Stimulated activated effector memory CD8-positive, alpha-beta T cell treated with anti-CD3 and anti-CD28 coated beads, Interleukin-12 subunit alpha, Interleukin-12 subunit beta, amount 100 ng/mL, for 72 hours (primary cell): ENCODE measurements around the gene CEMIP.

Source experiments
- ATAC-seq: fragments of 150-1000 bp; cut with Tn5 transposase; 2 replicates; pipeline ENCODE4 v1.10.0; 2021
- DNase-seq, 2 donors: peaks; one replicate each; pipeline ENCODE4 v3.0.0; 2021 to 2022; ENCODE audit warnings: low spot score in 2 of 2
- H3K27ac Mint-ChIP-seq: one replicate; pipeline ENCODE4 v1.8.0; 2022; ENCODE audit warnings: mild to moderate bottlenecking, mixed read lengths
- H3K36me3 Mint-ChIP-seq: one replicate; pipeline ENCODE4 v1.8.0; 2022; ENCODE audit warnings: mild to moderate bottlenecking, mixed read lengths
- H3K4me1 Mint-ChIP-seq: one replicate; pipeline ENCODE4 v1.8.0; 2022; ENCODE audit warnings: mixed read lengths
- H3K4me3 Mint-ChIP-seq: one replicate; pipeline ENCODE4 v1.8.0; 2022; ENCODE audit warnings: mild to moderate bottlenecking, mixed read lengths
- H3K9me3 Mint-ChIP-seq: one replicate; pipeline ENCODE4 v1.8.0; 2022; ENCODE audit warnings: mixed read lengths

CEMIP gene

DNA sequence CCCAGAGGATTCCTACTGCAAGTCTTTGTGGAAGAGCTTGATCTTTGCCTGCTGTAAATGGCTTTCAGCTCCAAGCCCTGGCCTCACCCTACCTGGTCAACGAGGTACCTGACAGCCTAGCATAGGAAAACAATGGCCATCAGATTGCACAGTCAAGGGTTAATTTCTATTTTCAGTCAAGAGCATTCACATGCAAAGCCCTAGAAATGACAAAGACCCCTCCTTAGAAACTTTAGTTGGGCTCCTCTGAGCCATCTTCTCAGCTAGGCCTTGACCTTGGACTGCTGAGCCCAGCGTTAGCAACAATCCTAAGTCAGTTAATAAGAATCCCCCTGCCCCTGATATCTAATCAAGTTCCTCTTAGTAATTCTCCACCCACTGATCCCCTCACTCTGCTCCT is 192.0 kb downstream of the CEMIP start:
- ATAC-seq (no peak), DNase-seq (no peak)
- no peak overlapping the region for H3K4me3 Mint-ChIP-seq
- peaks cover 64% of the 10 kb centered on the region for H3K36me3 Mint-ChIP-seq
- no peak overlapping the region for H3K27ac Mint-ChIP-seq
- no peaks in the 10 kb centered on the region for H3K9me3 Mint-ChIP-seq
- peaks cover 13% of the 10 kb centered on the region for H3K4me1 Mint-ChIP-seq

DNA sequence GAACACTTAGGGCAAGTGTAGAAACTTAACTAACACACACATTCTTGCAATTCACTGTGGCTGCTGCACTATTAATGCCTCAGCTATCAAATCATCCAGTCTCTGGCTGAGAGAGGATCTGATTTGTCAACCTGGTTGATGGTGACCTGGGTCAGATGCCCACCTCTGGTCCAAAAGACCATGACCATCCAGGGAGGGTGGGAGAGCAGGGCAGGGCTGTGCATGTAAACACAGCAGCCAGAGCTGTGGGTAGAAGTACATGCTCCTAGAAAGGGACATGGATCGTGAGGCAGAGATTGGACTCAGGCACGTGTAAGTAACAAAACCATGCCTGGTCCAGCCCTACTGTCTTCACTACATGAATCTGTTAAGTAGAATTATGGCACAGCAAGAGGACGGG is 193.1 kb downstream of the CEMIP start:
- no peak for ATAC-seq
- H3K4me1 Mint-ChIP-seq: peaks cover 21% of the 10 kb centered on the region
- H3K4me3 Mint-ChIP-seq: no peak overlapping the region
- H3K36me3 Mint-ChIP-seq: peaks cover 64% of the 10 kb centered on the region
- DNase-seq: no peak
- H3K9me3 Mint-ChIP-seq: no peaks in the 10 kb centered on the region
- peak overlapping the region; percentile 52 for H3K27ac Mint-ChIP-seq

DNA sequence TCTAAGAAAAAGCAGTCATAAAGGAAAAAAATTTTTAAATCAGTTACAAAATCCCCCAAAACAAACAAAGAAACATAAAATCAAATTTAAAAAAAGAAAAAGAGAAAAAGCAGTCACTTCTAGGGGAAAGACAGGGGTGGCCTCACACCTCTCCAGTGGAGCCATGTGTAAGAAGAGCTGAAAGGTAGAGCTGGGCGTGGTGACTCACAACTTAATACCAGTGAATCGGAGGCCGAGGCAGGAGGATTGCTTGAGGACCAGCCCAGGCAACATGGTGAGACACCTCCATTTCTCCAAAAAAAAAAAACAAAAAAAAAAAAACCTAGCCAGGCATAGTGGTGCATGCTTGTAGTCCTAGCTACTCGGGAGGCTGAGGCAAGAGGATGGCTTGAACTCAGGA is 195.7 kb downstream of the CEMIP start:
- Mint-ChIP-seq H3K36me3 (peaks cover 72% of the 10 kb centered on the region), H3K4me1 (peaks cover 43% of the 10 kb centered on the region), H3K9me3 (no peaks in the 10 kb centered on the region), H3K4me3 (no peak overlapping the region), H3K27ac (no peak overlapping the region)
- no peak for DNase-seq
- ATAC-seq: peak; percentile 44

DNA sequence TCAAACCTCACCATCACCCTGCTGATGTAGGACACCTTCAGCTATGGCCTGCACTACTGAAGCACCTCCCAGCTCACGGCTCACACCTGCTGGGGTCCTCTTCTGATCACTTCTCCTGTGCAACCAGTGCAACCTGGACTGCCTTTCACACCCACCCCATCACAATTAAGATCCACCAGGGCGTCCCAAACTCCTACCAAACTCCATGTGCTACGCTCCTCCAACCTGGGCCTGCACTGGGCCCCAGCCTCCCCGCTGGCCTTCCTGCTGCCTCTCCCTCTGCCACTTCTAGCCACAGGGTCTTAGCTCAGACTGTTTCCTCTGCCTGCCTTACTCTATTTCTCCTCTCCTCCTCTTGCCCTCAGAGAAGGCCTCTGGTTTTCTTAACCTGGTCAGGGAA is 197.7 kb downstream of the CEMIP start:
- Mint-ChIP-seq H3K4me1 (peaks cover 43% of the 10 kb centered on the region), H3K36me3 (peaks cover 77% of the 10 kb centered on the region), H3K27ac (peak overlapping the region; percentile 67), H3K4me3 (no peak overlapping the region), H3K9me3 (no peaks in the 10 kb centered on the region)
- DNase-seq (no peak), ATAC-seq (no peak)

DNA sequence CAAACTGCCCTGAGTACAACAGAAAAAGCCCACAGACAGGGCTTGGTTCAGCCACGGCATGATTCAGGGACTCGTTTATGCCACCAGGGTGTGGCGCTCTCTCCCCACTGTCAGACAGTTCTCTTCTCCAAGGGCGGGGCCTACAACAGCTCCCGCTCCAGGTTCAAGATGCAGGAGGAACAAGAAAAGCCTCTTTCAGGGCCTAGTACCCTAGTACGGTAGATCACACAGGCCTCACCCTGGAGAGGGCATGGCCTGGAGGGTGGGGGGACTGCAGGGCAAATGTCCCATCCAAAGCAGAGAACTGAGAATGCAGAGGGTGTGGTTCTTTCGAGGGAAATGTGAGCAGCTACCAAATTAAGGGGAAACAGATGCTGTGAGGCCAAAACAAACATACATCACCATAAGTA is 198.5 kb downstream of the CEMIP start:
- Mint-ChIP-seq H3K9me3 (no peaks in the 10 kb centered on the region), H3K4me1 (peaks cover 50% of the 10 kb centered on the region), H3K36me3 (peaks cover 77% of the 10 kb centered on the region), H3K4me3 (no peak overlapping the region), H3K27ac (peak overlapping the region; percentile 67)
- ATAC-seq: peak; percentile 64
- no peak for DNase-seq

DNA sequence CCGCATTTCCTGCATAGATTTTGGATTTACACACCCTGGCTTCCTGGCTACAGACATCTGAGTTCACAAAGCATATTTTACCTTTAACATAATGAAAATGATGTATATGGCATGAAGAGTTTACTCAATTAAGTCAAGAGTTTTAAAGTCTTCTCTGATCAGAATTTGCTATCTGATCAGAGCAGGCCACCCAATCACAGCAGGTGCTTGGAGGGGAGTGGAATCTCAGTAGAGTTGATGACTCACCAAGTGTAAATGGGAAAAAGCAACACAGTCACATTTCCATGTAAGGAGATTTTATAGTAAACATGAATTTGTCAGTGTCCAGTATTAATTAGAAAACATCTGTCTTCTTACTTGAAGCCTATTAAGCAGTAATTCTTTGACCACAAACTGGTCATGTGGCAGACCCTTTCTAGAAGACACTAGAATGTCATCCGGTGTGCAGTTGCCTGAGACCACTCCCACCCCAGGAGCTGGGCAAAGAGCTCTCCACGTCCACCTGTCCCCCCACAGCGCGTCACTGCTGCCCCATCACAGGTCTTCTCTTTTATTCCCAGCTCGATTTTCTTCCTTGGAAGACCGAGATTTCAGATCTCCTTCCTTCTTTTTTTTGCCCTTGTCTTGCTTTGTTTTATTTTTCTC is 199.6 kb downstream of the CEMIP start:
- DNase-seq (no peak), ATAC-seq (no peak)
- peaks cover 56% of the 10 kb centered on the region for H3K4me1 Mint-ChIP-seq
- H3K36me3 Mint-ChIP-seq: peaks cover 75% of the 10 kb centered on the region
- peak overlapping the region; percentile 67 for H3K27ac Mint-ChIP-seq
- H3K9me3 Mint-ChIP-seq: no peaks in the 10 kb centered on the region
- H3K4me3 Mint-ChIP-seq: no peak overlapping the region

DNA sequence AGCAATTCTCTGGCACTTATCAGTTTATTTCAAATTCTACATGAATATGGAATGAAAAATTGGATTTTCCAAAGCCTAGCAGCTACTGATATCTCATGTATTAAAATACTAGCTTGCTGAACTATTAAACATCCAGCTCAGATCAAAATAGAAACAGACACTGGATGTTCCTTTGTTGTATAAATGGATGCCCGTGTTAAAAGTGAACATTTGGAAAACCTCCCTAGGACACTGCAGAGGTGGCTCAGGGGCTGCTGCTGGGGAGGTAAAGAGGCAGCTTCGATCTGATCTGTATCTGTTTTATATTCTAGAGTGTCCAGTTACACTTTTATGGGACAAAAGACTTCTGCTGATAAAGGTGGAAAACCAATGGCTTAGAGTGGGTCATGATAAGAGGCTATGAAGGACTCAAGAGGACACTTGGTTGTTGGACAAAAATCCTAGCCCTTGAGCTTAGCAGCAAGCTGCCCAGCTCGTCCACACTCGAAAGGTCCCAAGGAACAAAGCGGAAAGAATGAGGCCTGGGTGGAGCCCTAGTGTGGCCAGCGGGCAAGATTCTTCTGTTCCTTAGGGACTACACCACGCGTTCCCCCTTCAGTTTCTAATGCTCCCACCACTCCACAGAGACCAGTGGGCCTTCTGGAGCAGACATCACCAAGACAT is 200.5 kb downstream of the CEMIP start:
- Mint-ChIP-seq H3K36me3 (peaks cover 73% of the 10 kb centered on the region), H3K4me1 (peaks cover 59% of the 10 kb centered on the region)
- ATAC-seq: no peak

DNA sequence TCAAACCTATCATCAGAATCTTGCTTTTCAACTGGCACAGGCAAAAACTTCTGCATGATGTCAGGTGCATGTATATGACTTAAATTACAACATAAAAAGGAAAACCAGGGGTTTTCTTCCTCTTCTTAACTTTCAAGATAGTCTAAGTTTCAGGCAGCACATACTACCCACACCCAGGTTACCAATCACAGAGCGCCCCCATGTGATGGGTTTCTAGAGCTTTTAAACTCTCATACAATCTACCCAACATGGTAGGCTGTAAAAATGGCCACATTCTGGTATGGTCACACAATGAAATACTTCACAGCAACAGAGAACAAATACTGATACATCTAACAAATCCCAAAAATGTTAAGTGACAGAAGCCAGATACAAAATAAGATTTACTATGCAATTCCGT is 203.0 kb downstream of the CEMIP start:
- ATAC-seq: no peak
- H3K4me1 Mint-ChIP-seq: peaks cover 68% of the 10 kb centered on the region
- peak overlapping the region; percentile 3 for H3K27ac Mint-ChIP-seq
- peaks cover 78% of the 10 kb centered on the region for H3K36me3 Mint-ChIP-seq
- H3K4me3 Mint-ChIP-seq: no peak overlapping the region
- no peaks in the 10 kb centered on the region for H3K9me3 Mint-ChIP-seq
- no peak for DNase-seq

More for the DNA sequence above, 200.5 kb downstream of the CEMIP start:
- H3K27ac Mint-ChIP-seq: peak overlapping the region; percentile 67
- no peak overlapping the region for H3K4me3 Mint-ChIP-seq
- H3K9me3 Mint-ChIP-seq: no peaks in the 10 kb centered on the region
- DNase-seq: no peak

DNA sequence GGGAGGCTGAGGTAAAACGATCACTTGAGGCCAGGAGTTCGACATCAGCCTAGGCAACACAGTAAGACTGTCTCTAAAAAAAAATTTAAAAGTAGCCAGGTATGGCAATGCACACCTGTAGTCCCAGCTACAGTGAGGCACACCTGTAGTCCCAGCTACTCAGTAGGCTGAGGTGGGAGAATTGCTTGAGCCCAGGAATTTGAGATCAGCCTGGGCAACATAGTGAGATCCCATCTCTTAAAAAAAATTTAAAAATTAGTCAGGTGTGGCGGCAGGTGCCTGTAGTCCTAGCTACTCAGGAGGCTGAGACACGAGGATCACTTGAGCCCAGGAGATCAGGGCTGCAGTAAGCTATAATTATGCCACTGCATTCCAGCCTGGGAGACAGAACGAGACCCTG is 203.7 kb downstream of the CEMIP start:
- Mint-ChIP-seq H3K27ac (peak overlapping the region; percentile 3), H3K4me3 (no peak overlapping the region), H3K4me1 (peaks cover 64% of the 10 kb centered on the region), H3K36me3 (peaks cover 74% of the 10 kb centered on the region), H3K9me3 (no peaks in the 10 kb centered on the region)
- DNase-seq: no peak
- no peak for ATAC-seq

DNA sequence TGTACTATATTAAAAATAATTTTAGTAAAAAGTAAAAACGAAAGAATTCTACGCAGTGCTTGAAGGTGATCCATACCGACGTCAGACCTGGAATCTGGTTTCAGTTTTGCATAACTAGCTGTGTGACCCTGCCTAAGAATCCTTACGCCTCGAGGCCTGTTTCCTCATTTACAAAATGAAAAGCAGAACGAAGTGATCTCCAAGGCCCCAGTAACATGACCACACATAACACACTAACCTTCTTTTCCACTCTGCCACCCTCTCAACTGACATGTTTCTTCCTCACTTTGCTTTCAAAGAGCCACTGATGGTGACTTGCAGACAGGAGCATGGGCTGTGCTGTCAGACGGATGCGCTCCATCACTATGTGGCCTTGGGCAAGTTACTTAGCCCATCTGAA is 205.7 kb downstream of the CEMIP start:
- Mint-ChIP-seq H3K4me1 (peaks cover 67% of the 10 kb centered on the region), H3K36me3 (peaks cover 66% of the 10 kb centered on the region), H3K9me3 (no peaks in the 10 kb centered on the region), H3K27ac (no peak overlapping the region), H3K4me3 (no peak overlapping the region)
- DNase-seq (no peak), ATAC-seq (no peak)

DNA sequence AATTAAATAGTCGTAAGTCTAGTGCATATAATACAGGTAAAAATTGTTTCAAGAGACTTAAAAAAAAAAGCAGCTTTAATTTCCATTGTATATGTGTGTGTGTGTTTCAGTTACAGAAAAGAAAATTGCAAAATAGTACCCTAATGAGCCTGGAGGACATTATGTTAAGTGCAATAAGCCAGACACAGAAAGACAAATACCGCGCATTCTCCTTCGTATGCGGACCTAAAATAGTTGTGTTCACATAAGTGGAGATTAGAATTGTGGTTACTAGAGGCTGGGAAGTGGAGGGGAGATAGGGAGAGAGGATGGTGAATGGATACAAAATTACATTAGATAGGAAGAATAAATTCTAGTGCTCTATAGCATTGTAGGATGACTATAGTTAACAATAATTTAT is 206.8 kb downstream of the CEMIP start:
- Mint-ChIP-seq H3K36me3 (peaks cover 55% of the 10 kb centered on the region), H3K4me1 (peaks cover 68% of the 10 kb centered on the region), H3K4me3 (no peak overlapping the region), H3K9me3 (no peaks in the 10 kb centered on the region), H3K27ac (peak overlapping the region; percentile 26)
- DNase-seq (no peak), ATAC-seq (no peak)

DNA sequence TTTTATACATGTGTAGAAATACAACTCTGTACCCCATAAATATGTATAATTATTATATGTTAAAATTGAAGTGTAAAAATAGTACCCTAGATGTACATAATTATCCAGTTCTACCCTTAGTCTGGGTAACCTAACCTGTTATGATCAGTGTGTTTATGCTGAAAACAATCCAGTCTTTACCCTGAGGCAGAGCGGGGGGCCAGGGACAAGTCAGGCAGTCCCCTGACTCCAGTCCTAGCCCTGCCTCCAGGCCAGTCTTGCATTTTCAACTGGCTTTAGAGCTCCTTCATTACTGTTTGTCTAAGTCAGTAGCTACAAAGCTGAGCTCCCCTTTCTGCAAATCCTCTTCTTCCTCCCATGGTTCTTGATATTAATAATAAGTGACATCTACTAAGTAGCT is 207.3 kb downstream of the CEMIP start:
- Mint-ChIP-seq H3K36me3 (peaks cover 50% of the 10 kb centered on the region), H3K4me1 (peaks cover 73% of the 10 kb centered on the region), H3K9me3 (no peaks in the 10 kb centered on the region), H3K27ac (peak overlapping the region; percentile 26), H3K4me3 (no peak overlapping the region)
- DNase-seq (no peak), ATAC-seq (no peak)

DNA sequence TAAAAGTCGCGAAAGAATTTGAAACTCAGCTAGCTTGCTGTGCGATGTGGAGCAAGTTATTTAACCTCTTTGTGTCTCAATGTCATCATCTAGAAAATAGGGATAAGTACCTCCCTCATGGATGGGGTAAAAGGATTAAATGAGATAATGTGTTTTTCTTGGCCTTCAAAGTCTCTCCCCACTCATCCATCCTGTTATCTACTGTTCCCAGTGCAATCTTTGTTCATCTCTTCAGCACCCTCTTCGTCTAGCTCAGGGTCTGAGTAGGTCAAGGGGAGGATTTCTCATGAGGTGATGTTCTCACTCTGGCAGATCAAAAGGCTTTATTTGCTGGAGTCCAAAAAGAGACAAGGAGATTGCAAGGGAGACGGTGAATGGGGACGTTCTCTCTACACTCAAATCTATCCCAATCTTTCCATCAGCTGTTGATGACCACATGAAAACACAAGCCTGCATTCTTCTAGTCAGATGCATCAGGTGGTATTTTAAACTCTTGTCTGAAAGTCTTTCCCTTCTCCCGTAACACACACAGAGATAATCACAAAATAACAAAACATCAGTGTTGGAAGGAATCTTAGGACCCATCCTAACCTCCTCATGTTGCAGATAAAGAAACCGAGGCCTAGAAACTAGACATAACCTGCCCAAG is 209.1 kb downstream of the CEMIP start:
- H3K27ac Mint-ChIP-seq: peak overlapping the region; percentile 96
- ATAC-seq: no peak
- DNase-seq: no peak
- peaks cover 34% of the 10 kb centered on the region for H3K36me3 Mint-ChIP-seq
- H3K4me1 Mint-ChIP-seq: peaks cover 64% of the 10 kb centered on the region
- H3K4me3 Mint-ChIP-seq: peak overlapping the region; percentile 97
- no peaks in the 10 kb centered on the region for H3K9me3 Mint-ChIP-seq

DNA sequence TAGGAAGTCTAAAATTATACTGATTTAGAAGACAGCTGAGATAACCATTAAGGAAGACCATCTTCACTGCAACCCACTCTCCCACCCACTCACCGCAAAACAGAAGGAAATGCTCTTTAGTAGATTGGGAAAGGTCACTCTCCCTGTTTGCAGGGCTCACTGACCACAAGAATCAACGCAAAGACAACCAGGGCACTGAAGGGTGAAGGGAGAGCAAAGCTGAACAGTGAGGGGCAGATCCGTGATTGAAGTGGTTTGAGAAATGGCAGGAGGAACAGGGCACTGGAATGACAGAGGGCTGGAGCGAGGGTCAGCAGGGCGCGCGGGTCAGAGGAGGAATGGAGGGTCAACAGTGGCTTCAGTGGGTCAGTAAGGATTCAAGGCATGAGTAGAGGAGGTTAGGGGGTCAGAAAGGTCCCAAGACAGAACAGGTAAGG is 209.9 kb downstream of the CEMIP start:
- Mint-ChIP-seq H3K9me3 (no peaks in the 10 kb centered on the region), H3K4me1 (peaks cover 59% of the 10 kb centered on the region), H3K4me3 (peak overlapping the region; percentile 97), H3K27ac (peak overlapping the region; percentile 96), H3K36me3 (peaks cover 32% of the 10 kb centered on the region)
- no peak for ATAC-seq
- DNase-seq: no peak

DNA sequence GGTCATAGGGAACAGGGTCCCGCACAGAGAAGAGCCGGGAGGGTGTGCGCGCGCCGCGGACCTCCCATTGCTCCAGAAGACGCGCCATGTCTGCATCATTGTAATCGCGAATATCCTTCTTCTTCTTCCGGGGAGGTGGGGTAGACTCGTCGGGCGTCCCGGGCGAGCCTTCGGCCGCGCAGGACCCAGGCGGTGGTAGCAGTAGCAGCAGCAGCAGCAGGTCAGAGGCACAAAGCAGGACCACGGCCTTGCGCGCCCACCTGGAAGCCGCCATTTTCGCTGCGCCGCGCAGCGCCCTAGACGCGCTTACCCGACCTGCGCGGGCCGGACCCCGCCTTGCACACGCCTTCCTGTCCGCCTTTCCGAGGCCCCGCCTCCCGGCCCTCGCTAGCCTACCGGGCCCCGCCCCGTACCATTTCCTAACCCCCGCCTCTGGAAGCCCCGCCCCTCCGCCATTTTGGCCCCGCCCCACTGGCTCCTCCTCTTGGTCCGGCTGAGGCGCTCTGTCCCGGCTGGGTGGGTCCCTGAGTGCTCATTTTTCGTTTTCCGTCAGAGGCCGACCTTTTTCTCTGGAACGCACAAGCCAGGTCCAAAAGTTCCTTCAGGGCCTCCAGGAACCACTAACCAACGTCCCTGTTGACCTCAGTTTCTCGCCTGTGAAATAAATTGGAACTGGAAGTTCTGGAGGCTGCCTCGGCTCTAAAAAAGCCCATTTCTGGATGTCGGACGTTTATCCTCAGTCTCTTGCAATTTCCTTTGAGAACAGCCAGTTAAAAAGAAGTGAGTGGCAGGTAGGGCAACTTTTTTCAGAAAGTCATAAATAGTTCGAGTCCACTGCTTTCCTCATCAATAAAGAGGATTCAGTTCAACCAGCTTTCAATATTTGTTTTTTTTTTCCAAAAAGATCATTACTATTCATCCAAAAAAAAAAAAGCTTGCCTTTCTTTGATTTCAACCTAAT is 210.6 kb downstream of the CEMIP start, which contains the start of gene MESD:
Gene MESD, minus strand, starts transcription at position 302 of the 961 bp plus-strand sequence. Its CDS starts 28 bp downstream, at position 274.
- Mint-ChIP-seq H3K4me1 (peaks cover 52% of the 10 kb centered on the region), H3K36me3 (peaks cover 27% of the 10 kb centered on the region), H3K9me3 (no peaks in the 10 kb centered on the region), H3K27ac (peak within 1 kb of the TSS; percentile 96), H3K4me3 (peak within 1 kb of the TSS; percentile 97)
- DNase-seq (peak; percentile 92 to 95), ATAC-seq (peak; percentile 99)
